Stimulated activated naive CD4-positive, alpha-beta T cell treated with Interleukin-2 at 50 U/mL for 16 hours (primary cell): Measurements from ENCODE around the gene CCND1.

Source experiments
- DNase-seq: peaks from one replicate; lab custom pipeline; 2025; lab: John Stamatoyannopoulos, UW

The CCND1 gene

DNA sequence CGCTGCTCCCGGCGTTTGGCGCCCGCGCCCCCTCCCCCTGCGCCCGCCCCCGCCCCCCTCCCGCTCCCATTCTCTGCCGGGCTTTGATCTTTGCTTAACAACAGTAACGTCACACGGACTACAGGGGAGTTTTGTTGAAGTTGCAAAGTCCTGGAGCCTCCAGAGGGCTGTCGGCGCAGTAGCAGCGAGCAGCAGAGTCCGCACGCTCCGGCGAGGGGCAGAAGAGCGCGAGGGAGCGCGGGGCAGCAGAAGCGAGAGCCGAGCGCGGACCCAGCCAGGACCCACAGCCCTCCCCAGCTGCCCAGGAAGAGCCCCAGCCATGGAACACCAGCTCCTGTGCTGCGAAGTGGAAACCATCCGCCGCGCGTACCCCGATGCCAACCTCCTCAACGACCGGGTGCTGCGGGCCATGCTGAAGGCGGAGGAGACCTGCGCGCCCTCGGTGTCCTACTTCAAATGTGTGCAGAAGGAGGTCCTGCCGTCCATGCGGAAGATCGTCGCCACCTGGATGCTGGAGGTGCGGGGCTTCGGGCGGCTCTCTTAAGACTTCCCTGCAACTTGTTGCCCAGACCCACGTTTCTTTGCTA, at the start of gene CCND1:
Gene CCND1, plus strand, starts transcription at position 162 of the 587 bp plus-strand sequence. Its CDS starts 158 bp downstream, at position 320.
- peak; percentile 50 for DNase-seq

DNA sequence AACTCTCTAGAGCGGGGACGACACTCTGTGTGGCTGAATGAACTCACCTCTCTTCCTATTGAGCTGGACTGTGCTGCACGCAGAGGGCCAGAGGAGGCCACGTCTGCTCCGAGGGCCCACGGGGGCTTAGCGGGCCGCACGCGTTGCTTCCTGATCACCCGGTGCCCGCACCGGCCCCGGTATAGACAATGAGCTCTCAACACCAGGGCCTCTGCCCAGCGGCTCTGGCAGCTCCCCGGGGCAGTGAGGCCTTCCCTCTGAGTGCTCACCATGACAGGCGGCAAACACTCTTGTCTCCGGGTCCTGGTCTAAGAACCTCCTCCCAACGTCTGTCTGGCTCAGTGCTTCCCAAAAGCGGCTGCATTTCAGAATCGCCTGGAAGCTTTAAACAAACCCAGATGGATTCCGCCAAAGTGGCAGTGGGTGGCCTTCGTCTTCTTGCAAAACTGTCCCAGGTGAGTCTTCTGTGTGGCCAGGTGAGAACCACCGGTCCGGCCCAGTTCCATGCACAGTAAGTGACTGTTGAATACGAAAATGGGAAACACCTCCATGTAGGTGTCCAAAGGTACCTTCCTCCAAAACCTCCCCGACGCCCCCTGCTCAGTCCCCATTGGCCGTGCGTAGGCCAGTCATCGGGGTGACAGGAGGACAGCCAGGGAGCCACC, 47.8 kb upstream of the CCND1 start:
- no peak for DNase-seq

DNA sequence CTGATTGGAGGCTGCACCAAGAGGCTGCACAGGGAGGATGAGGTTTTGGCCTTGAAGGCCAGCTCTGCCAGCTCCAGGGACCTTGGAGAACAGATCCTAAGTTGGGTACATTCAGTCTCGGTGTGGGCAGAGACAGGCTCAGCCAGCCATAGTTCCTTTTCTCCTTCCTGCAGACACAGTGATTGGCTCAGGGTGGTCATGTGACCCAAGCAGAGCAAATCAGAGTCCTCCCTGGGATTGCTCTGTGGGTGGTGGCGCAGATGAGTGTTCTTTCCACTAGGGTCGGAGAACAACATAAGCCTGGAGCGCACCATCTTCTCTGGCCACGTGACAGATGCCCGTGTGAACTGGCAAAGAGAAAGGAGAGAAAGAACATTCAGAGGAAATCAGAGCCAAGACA, 47.1 kb upstream of the CCND1 start:
- DNase-seq, result no peak

DNA sequence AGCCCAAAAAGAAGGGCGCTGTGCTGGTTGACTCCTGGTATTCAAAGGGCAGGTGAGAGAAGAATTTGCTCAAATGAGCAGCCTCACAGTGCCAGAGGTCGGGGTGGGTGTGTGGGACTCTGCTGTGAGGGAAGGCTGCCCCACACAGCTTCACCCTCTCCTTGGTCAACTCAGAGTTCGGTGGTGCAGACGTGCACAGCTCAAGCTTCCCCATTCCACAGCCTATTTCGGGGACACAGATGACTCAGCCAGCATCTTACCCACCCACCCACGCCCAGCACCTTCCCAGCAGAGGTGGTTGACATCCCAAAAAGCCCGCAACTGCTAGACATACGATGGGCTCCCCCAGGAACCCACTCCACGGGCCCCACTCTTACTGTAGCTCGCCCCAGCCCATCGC, 46.5 kb upstream of the CCND1 start:
- DNase-seq, result no peak

DNA sequence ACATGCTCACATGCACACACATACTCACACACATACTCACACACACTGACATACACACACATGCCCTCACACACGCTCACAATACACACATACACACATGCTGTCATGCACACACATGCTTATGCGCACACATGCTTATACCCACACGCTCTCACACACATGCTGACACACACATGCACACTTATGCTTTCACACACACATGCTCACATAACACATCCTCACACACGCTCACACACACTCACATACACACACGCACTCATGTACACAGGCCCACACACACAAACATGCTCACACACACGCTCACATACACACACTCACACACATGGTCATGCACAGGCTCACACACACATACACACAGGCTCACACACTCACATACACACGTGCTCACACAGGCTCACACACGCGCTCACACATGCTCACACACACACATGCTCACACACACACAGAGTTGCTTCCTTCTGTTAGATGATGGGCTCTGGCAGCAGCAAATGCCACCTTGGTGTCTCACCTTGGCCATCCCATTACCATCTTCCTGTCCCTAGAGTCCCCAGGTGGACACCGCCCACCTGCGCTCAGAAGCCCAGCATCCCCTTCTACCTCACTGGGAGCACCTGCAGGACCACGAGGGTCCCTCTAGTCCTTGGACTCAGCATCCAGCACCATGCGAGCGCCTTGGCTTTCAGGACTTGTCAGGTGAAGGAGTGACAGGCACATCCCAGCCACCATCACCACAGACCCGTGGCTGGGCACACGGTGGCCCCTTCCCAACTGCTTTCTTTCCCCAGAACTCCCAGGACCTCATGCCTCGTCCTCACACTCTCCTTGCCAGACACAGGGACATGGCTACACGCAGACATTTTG, 44.9 kb upstream of the CCND1 start:
- no peak for DNase-seq

DNA sequence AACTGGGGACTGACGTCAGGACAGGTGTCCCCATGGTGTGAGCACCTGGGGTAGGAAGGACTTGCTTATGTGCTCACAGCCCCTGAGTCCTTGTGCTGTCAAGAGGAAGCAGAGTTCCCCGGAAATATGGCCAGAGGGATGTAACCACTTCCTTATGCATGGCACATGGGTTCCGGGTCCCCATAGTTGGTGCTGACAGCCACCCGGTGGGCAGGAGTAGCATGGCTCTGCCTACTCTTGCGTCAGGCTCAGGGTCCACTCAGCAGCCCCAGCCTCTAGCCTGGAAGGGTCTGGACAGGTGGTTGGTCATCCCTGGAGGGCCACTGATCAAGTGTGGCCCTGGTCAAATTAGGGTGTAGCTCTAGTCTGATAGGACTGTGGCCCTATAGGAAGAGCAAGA, 42.8 kb upstream of the CCND1 start:
- no peak for DNase-seq

DNA sequence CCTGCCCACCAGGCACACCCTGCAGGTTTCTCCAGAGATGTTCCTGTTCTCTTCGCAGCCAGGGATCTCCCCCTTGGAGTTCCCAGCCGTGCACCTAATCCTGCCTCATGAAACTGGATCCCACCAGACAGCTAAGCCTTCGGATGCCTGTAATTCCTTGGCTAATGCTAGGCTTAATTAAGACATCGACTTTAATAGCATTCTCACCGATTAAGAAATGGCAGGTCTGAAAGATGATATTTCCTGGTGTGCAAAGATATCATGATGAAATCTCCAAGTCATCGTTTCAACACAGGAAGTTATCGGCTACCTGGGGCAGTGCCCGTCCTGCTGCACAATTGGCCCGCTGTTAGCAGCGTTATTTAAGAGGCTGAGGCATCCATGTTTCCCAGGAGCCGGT, 41.5 kb upstream of the CCND1 start:
- no peak for DNase-seq

DNA sequence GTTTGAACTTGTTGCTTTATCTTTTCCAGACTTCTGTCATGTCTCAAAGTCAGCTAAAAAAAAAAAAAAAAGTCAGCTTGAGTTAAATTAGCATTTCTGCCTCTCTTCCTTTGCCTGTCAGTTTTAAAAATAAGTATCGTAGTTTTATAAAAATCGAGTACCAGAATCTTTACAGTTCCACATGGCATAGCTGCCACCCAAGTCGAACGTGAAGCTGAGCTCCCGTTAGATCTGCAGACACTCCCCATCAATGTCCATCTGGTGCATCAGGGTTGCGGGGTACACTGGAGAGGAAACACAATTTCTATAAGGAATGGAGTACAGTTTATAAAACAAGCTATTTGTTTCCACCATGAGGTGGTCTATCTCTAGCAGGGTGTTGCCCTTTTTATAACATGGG, 41.0 kb upstream of the CCND1 start:
- DNase-seq, result no peak

DNA sequence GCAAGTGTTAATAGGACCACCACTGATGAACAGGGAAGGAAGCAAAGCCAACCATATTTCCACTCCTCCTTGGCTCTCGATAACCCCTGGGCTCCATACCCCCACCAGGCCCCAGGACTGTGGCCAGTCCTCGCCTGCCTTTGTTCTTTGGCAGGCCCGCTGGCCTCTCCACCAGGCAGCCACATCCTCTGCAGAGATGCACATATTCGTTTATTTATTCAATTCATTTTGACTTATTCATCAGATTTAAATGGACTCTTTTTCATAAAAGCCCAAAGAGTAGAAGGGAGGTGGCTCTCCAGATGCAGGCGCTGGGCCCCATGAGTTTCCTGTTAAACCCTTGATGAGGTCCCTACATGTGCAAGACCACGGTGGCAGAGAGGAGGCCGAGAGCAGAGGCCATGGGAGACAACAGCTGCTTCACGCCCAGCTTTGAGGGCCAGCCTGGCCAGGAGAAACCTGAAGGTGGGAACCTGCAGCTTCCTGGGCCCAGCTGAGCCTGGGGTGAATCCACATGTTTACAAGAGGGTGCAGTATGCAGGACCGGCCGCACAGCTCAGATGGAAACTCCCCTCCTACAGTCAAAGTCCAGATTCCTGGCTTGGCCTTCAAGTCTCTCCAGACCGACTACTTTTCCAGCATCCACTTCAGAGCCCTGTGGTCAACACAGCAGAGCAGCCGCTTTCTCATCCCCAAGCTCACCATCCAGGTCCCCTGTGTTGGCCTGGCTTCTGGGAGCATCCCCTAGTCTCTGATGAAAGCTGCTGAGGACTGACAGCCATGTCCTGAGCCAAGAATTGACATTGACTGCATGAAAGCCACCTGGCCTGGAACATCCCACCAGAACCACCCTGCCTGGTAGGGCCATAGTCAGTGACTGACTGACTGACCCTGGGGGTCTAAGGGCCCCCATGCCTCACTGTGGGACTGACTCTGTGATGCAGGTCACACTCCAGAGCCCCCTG, 39.7 kb upstream of the CCND1 start:
- DNase-seq, result no peak

DNA sequence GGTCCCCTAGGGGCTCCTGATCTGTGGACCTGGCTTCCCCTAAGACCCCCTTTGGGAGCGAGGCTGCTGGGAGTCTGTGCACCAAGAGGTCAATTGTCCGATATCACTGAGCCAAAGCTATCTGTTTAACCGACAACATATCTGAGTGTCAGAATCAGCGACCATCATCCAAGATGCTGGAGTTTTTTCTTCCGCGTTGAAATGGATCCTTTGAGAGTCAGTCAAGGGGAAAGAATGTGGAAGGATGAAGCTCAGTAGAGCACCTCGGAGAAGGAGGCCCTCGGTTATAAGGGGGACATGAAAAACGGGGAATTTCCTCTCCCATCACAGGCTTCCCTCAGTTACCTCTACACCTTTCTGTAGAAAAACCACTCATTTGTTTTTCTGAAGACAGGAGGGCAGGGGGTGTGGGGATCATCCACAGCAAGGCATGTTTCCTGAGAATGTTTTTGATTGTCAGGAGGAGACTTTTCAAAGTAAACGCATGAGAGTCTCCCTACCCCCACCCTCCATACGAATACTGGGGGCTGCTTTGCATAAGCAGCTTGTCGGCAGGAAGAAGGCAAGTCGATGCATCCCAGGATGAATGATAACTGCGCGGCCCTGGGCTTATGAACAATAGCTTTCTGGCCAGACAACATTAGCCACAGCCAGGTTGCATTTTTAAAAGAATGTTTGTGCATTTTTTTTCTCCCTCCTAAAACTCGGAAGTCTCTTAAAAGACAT, 37.7 kb upstream of the CCND1 start:
- DNase-seq, result no peak

DNA sequence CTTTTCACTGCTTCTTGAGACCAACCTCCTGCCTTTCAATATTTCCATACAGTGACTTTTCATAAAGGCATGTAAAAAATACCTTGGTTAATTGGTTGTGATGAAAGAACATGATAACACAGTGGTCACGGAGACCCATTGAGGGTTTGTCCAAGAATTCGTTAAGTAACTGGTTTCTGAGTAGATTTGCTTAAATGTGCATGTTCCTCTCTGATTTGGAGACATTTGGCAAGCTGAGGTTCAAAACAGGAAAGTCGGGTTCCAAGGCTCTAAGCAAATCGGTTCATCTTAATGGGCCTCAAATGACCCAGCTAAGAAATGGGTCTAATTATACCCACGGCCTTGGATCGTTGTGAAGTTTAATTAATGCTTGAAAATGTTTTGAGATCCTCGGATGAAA, 36.9 kb upstream of the CCND1 start:
- DNase-seq, result no peak

DNA sequence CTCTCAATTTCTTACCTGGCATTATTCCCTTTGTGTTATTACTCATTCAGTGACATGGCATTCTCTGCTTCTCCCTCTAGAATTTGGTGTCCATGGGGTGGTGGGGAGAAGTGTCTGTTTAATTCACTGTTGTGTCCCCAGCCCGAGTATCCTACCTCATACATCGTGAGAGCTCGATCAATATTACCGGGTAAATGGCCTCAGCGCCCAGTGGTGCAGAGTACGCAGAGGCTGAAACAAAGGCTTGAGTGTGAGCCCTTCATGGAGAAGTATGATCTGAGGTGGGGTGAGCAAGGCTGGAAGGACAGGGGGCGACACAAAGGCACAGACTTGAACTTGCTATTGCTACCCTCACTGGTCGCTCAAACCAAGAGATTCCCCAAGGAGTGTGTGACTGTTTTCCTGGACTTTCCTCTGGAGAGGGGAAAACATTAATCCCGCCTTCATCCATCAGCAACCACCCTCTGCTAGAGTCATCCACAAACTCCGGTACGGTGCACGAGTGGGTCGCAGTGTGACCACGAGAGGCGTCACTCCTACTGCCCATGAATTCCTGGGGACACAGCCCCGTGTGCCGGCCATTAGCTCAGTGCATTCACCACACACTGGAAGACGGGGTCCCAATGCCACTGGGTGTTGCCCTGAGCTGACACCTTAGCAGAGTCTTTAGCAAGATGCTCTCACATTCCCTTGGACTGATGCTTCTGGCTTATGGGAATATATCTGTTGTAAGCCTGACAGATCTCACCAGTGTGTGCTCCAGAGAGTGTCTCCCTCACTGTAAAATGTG, 35.0 kb upstream of the CCND1 start:
- DNase-seq, result no peak

DNA sequence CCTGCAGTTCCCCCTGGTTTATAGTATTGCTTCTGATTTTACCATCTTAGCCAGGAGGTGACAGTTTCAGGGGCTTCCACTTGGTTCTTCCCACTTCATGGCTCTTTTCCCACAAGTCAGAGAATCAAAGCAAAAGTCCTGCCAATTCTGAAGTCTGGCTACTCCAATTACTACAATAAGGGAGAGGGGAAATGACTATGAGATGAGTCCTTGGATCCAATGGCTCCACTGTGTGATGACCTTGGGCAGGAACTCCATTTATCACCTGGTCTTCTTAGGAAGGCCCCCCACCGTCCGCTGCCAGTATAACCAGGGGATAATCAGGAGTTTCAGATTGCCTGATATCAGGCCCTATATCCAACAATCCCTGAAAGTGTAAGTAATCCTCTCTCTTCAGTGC, 31.6 kb upstream of the CCND1 start:
- no peak for DNase-seq

DNA sequence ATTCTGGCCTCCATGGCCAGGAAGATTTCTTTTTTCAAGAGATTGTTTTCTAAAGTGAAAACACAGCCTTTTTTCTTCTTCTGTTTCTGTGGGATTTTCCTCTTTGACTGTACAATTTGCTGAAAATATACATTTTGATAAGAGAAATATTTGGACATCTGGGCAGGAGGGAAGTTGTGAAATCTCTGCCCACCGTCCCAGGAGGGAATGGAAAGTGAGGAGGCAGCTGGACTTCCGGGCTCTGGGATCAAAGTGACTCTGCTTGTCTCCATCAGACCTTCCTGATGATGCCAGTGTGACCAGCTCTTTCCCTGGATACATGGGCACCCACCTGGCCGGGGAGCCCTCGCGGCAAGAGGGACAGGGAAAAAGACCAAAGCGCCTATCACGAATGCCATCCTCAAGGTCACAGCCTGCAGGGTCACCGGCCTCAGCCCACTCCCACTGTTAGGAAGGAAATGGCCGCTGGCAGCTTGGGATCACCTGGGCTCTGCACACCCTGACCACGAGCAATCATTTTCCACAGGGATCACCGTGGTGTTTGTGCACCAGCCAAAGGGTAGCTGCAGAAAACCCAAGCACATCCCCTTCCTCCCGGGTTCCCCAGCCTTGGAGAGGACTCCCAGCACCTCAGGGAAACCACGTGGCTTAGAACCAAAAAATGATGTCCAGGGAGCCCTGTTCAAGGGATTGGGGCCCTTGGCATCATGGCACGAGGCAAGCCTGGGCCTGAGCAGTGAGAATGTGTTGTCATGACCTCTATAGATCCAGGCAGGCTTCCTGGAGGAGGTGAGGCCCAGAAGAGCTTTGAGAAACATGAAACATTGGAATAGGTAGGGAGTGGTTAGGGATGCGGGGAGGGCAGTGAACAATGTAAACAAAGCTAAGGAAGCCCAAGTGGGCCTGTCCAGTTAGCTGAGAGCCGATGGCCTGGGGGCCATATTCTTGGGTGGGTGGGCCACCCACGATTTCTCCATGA, 29.1 kb upstream of the CCND1 start:
- no peak for DNase-seq

DNA sequence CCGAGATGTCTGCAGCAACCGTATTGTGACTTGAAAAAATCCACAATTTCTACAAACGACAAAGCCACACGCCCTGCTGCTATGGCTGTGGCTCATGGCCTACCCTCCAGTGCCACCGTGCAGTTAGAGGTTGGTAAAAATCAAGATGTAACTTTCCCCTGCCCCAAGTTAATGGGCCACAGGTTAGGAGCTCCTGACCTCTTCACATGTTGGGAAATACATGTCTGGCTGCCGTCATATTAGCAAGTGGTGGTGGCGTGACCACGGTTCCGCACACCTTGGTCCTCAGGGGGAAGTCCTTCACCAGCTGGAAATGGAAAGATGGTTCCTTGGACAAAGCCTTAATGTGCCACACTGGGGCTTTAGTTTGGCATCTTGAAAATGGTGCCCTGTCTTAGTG, 27.4 kb upstream of the CCND1 start:
- no peak for DNase-seq

DNA sequence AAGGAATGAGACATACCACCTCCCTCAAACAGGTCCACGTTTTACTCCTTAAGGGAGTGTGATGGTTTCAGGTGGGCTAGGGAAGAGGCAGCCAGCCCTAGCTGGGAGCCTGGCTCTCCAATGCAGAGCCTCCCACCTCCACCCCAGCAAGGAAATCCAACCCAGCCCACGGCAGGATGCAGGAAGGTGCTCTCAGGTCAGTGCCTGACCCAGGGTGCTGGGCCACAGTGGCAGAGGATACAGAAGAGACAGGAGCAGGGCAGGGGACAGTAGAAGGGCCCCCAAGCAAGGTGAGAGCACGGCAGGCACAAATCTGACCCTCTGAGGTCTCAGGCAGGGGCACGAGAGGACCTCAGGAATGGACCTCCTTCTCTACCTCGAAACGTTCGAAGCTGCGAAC, 26.9 kb upstream of the CCND1 start:
- no peak for DNase-seq

DNA sequence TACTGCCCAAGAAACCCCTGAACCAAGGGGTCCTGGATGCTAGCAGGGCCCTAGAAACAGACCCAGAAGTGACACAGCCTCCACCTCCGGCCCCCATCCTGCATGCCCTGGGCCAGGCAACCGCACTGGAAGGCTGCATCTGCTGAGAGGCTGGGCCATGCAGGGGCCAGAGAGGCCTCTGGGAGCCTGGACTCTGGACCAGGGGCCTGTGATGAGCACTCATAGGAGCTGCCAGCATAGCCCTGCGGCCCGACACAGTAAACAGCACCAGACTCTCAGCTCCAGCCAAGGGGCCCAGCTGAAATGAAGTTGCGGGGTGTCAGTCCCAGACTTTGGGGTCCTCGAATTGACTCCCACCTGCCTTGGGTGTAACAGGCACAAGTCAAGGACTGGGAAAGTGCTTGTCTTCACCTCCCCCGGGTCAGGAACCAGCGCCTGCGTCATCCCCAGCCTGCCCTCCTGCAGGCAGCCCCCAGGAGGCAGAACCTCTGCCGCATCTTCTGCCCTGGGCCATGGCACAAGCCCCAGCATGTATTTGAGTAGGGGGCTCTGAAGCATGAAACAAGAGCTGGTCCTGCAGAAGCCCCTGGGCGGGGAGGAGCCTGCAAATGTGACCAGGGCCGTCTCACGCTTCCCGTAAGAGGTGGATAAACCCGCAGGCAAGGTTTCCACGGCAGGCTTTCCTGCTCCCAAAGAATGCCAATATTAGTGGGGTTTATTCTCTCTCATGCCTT, 25.2 kb upstream of the CCND1 start:
- DNase-seq, result no peak

DNA sequence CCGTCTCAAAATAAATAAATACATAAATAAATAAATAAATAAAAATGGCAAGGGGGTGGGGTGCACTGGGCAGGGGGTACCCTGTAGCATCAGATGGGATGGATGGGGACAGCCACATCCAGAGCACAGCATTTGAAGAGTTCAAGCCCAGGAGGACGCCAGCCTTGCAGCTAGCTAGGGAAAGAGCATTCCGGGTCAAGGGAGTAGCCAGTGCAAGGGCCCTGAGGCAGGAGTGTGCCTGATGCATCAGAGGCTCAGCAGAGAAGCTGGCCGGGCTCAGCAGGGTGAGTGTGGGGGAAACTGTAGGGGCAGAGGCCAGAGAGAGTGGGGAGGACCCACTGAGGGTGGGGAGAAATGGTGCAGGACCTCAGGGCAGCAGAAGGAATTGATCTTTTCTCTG, 23.7 kb upstream of the CCND1 start:
- DNase-seq, result no peak

DNA sequence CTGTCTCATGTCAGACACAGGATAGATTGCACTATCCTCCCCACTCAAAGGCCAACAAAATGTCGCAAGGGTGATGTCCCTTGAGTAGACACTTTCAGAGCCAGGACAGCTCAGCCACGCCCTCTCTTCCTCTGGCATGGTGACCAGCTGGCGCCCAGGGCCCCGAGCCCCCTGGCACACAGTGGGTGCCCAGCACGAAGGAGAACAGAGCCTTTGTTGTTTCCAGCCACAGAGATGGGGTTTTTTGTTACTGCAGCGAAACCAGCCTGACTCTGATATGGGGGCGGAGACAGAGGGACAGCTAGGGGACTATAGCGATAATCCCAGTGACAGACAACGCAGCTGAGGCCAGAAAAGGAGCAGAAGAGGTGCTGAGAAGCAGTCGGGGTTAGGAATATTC, 23.3 kb upstream of the CCND1 start:
- DNase-seq, result no peak
